Measurements from ENCODE around the gene CLDN10.
"Not testable (repeated sequence)": the region's sequence is repeated elsewhere in the genome, so short reads cannot be mapped to it uniquely, and the experiment has no call there.

The CLDN10 gene, protein sequence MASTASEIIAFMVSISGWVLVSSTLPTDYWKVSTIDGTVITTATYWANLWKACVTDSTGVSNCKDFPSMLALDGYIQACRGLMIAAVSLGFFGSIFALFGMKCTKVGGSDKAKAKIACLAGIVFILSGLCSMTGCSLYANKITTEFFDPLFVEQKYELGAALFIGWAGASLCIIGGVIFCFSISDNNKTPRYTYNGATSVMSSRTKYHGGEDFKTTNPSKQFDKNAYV

GRCh38 chr13:95552539-95553441 lies at the start of gene CLDN10:
CLDN10 (plus strand) TSS chr13:95552720; CDS start chr13:95552754, 34 bp downstream.
- DNase-seq: no peak

DNA sequence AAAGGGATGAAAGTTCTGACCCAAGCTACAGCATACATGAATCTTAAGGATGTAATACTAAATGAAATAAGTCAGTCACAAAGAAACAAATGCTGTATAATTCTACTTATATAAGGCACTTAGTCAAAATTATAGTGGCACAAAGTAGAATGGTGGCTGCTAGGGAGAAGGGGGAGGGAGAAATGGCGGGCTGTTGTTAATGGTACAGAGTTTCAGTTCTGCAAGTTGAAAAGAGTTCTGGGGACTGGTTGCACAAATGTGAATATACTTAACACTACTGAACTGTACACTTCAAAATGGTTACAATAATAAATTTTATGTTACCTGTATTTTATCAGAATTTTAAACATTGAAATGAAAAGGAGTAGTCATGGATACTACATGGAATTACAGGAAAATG lies 48.9 kb upstream of the CLDN10 start:
- DNase-seq: no peak

DNA sequence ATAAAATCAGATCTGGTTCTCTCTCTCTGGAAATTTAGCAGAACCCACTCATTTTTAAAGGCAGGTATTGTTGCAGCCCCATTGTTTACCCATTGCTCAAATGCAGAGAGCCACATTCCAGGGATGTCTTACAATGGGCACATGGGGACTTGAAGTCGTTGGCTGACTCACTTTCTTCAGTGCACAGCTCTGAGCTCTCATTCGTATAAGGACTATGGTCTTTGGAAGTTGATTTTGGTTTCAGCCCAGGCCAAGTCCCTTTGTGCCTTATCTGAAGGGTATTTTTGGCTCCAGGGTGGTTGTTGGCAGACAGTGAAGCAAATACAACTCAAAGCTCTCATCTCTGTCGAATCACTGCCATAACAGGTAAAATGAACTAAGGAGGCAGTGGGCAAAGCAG lies 47.3 kb upstream of the CLDN10 start:
- no peak for DNase-seq

DNA sequence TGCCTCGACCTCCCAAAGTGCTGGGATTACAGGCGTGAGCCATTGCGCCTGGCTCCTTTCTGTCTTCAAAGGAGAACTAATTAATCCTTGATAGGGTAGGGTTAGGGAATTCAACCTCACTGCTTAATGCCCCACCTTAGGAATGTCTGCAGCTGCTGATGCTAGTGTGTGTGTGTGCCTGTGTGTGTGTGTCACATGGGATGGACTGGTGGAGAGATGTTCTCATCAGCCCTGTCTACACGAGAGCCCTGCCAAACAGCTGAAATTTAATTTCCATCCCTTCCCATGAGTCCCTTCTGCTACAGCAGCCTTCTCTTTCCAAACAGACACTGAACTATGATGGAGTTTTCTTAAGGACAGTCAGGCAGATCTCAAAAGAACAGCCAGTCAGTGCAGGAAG lies 46.5 kb upstream of the CLDN10 start:
- no peak for DNase-seq

DNA sequence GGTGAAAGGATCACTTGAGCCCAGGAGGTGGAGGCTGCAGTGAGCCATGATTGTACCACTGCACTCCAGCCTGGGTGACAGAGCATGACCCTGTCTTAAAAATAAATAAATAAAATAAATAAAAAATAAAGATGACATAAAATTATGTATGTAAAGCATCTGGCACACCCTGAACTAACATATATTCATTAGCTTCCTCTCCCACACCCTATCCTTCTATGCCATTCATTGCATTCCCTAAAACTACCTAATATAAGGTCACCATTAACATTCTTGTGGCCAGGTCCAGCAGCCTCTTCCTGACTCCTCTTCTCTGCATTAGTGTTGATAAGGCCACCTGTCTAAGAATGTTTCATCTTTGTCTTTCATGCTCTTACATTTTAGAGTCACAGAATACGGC lies 44.5 kb upstream of the CLDN10 start:
- no peak for DNase-seq

GRCh38 chr13:95508996-95509395 lies 43.5 kb upstream of the CLDN10 start:
- DNase-seq: no peak

DNA sequence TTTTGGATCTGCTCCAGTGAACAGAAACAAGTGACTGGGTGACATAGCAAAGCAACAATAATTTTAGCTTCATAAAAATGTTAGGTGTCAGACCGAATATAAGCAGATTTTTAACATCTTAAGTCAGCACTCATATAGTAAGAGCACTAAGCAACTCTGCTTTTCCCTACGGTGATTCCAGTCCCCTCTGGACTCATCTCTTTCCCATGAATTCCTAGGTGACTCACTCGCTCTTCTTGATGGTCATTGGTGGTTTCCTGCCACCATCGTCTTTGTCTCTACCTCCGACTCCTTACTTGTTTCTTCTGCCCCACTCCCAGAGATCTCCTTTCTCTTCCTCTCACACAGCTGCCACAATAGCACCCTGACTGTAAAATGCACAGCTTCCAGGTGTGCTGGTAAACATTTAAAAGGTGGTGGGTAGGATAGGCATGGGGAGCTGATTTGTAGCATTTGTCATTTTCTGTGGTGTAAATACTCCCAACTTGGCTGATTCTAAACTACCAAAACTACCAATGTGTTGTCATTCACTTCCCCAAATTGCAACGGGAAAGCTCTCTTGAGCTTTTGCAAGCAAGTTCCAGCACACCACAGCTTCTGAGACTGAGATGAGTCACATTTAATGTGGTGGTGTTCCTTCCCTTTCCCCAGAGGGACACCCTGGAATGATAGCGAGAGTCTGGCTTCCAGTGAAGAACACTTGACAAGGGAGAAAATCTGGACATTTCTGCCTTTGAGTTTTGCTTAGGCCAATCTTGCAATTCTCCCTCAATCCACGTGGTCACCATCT lies 42.8 kb upstream of the CLDN10 start:
- DNase-seq: no peak

DNA sequence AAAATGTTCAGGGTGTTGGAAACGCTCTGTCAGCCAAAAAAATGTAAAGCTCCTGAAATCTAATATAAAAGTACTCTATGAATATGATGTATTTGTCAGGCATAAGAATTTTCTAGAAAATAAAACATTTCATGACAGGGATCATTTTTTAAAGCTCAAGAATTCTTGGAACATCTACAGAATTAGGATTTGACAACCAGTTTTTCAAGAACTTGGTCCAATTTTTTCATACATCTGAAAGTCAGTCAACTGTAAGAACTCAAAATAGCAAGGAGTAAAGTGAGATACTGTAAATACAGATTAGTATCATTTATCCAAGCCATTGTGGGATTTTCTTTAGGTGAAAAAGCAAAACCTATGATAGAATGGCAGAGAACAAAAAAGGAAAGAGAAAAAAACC lies 41.6 kb upstream of the CLDN10 start:
- DNase-seq: no peak

- no peak for DNase-seq
Measured at GRCh38 chr13:95512424-95512823, 40.1 kb upstream of the CLDN10 start.

DNA sequence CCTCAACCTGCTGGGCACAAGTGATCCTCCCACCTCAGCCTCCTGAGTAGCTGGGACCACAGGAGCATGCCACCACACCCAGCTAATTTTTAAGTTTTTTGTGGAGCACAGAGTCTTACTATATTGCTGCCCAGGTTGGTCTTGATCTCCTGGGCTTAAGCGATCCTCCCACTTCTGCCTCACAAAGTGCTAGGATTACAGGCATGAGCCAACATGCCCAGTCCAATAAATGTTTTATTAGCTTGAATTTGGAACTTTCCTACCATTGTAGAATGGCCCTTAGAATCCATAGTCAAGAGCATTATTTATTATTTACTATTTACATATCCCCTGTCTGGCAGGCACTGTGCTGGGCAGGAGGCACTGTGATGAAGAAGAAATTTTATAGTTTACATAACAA lies 39.6 kb upstream of the CLDN10 start:
- no peak for DNase-seq

DNA sequence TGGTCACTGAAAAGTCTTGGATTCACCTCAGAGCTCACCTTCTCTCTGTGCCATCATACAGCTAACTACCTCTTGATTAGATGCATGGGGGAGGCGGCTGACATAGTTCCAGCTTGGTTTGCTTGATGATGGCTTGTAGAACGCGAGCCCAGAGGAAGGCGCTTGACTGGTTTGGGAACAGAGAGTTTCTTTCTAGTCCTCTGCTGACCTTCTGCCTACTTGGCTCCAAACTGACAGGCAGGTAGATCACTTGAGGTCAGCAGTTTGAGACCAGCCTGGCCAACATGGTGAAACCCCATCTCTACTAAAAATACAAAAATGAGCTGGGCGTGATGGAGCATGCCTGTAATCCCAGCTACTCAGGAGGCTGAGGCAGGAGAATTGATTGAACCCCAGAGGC lies 36.9 kb upstream of the CLDN10 start:
- DNase-seq: not testable (repeated sequence)

- no peak for DNase-seq
Measured at GRCh38 chr13:95516021-95516420, 36.5 kb upstream of the CLDN10 start.

DNA sequence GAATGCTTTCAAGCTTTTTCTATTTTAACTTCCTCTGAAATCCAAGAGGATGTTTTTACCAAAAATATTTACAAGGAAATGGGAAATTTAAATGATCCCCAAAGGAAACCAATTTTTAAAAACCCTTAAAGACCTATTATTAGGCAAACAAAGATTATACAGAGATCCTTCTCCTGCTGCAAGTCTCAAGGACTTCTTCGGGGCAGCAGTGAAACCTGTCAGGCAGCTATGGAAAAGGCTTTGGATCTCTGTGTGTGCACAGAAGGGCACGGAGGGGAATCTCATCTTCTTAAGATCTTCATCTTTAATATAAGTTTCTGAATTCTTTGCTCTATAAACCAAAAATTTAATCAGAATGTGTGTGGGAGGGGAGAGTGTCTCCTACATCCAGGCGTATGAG lies 36.0 kb upstream of the CLDN10 start:
- no peak for DNase-seq

DNA sequence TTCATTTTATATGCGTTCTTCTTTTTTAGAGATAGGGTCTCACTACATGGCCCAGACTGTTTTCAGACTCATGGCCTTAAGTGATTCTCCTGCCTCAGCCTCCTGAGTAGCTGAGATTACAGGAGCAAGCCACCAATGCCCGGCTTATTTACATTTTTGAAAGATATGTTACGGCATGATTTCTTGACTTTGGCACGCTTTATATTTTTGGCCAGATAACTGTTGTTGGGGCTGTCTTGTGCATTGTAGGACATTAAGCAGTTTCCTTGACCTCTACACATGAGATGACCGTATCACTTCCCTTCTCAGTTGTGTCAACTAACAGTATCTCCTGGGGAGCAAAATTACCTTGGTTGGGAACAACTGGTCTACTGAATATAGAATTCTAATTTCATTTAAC lies 28.9 kb upstream of the CLDN10 start:
- no peak for DNase-seq

DNA sequence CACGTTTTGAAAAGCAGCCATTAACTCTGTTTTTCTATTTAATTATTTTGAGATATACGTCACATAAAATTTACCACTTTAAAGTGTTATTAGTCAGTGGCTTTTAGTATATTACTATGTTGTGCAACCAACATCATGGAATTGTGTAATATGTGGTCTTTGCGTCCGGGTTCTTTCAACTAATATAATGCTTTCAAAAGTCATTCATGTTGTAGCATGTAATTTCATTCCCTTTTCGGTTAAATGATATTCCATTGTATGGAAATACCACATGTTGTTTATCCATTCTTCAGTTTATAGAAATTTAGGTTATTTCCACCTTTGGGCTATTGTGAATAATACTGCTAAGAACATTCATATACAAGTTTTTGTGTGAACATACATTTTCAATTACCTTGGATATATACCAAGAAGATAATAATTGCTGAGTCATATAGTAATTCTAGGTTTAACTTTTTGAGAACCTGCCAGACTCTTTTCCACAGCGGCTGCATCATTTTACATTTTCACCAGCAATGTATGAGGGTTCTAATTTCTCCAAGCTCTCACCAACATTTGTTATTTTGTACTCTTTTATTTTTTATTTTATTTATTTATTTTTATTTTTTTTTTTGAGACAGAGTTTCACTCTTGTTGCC lies 28.1 kb upstream of the CLDN10 start:
- DNase-seq: no peak

DNA sequence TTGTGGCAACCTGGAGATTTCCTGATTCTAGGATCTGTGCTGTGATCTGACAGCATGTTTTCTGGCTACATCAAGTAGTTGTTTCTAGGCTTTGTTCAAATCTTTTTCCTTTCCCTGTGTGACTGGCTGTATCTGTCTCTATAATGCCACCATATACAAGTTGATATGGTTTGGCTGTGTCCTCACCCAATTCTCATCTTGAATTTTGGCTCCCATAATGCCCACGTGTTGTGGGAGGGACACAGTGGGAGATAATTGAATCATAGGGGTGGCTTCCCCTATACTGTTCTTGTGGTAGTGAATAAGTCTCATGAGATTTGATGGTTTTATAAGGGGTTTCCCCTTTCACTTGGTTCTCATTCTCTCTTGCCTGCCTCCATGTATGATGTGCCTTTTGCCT lies 24.6 kb upstream of the CLDN10 start:
- DNase-seq: no peak

DNA sequence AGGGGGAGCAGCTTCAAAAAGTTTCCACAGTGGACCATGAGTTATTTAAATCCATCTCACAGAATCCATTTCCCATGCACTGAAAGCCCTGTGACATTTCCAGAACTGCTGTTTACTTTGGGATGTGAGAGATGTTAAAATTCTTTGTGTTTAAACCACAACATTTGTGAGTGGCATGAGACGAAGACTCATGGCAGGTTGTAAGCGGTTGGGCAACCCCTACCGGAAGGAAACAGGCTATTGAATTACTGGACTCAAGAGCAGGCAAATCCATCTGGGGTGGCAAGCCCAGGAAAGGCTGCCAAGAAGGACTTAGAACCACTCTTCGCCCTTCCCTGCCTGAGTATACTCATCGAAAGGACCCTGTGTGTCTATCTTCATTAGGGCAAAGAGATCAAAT lies 22.3 kb upstream of the CLDN10 start:
- DNase-seq: no peak

GRCh38 chr13:95533545-95534160 lies 18.9 kb upstream of the CLDN10 start:
- DNase-seq: no peak

GRCh38 chr13:95535243-95535642 lies 17.3 kb upstream of the CLDN10 start:
- no peak for DNase-seq

DNA sequence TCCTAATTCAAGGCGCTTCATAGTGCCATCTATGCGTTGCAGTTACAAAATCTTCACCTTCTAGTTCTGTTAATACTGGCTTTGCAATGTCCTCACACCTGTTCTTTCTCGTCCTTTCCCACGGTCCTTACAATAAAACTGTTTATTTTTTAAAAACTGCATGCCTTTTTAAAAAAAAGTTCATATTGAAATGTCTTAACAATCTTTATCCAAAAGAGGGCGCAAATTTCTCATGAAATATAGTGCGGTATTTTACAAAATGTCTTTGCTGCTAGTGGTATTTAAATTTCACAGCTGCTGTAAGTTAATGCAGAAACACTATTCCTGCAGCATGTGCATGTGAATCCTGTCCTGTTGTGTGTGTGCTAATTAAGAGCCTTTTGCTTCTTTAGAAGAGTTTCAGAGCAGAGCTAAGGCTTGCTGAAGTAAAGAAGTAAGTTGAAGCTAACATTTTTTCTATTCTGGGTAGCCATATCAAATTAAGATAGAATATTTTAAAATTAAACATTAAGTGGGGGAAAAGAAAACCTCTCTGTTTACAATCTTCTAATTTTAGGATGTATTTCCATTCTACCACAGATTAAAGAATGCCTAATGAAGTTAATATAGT lies 15.8 kb upstream of the CLDN10 start:
- DNase-seq: no peak

- no peak for DNase-seq
Measured at GRCh38 chr13:95540888-95541287, 11.6 kb upstream of the CLDN10 start.

- no peak for DNase-seq
Measured at GRCh38 chr13:95541308-95541707, 11.2 kb upstream of the CLDN10 start.
